HPDE6-E6E7 (cell line): ENCODE data around the gene CREG1.
A peak's percentile ranks its signal among the peaks of the same experiment; 100 is the strongest.

Experiments
- DNase-seq: peaks from one replicate; pipeline ENCODE4 v3.0.0; 2011; ENCODE audit warnings: missing footprints; ENCODE audit errors: extremely low spot score

CREG1 gene

DNA sequence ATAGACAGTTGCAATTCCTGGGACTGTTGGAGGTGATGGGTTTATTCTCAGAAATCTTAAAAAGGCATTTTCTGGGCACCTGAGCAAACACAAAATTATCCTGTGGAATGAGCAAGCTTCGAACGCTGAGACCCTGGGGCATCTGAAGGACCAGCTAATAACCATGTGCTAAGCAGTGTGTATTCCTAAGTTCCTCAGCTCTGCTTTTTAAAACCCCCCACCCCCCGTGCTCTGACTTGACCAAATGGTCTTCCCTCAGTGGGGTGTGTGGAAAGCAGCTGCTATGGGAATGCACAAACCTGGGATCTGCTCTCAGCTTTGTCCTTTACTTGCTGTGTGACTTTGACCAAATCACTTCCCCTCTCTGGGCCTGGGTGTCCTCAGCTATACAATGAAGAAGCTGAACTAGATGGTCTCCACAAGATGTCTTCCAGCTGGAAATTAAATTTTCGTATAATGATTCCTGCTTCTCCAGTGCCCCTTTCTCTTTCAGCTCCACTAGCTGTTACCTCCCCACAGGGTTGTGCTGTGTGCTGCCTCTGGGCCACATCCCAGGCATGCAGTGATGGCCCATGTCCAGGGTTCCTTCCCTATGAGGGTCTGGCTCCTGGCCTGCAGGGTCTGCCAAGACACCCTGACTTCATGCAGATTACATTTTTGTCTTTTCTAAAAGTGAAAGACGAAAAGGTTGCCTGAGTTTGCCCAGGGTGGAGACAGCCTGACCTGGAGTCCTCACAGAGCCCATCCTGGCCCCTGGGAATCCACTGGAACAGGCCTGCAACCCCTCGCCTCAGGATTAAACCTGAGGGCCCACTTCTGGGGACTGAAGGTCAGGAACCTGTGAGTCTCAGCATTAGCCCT lies 20.4 kb downstream of the CREG1 start:
- no peak for DNase-seq

DNA sequence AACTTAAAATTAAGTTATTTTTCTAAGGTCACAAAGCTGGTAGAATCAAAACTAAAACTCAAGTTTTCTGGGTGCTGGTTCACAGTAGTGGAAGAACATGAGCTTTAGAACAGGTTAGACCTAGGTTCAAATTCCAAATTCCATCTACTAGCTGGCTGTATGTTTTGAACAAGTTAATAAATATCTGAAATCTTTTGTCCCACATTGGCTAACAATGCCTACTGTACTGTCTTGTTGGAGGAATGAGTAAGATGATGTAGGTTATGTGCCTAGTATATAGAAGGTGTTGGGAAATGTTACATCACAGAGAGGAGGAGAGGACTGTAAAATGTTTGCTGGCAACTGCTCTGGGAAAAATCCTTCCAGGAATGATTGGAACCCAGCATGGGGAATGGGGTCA lies 21.2 kb downstream of the CREG1 start:
- DNase-seq: no peak

DNA sequence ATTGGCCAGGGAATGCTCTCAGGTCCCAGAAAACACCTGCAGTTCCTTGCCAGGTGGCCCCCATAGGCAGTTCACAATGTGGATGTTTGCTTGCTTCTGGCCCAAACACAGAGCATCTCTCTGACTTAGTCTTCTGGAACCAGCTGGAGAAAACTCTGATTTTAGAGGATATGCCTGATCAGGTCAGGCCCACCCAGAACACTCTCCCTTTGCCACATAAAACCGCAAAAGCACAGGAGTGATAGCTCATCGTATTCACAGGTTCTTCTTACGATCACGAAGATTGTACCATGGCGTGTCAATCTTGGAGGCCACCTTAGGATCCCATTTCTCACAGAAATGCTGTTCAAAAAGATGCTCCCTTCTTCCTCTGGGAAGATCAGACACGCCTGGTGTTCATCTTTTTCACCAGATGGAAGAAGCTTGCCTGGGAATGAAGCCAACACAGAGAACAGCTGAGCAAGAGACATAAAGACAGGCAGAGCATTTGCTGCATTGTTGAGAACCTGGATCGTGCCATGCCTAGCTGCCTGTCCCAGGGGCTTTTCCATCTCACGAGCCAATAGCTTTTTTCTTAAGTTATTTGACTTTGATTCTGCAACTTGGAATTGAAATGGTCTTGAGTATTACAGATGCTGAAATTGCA lies 23.6 kb downstream of the CREG1 start:
- no peak for DNase-seq

DNA sequence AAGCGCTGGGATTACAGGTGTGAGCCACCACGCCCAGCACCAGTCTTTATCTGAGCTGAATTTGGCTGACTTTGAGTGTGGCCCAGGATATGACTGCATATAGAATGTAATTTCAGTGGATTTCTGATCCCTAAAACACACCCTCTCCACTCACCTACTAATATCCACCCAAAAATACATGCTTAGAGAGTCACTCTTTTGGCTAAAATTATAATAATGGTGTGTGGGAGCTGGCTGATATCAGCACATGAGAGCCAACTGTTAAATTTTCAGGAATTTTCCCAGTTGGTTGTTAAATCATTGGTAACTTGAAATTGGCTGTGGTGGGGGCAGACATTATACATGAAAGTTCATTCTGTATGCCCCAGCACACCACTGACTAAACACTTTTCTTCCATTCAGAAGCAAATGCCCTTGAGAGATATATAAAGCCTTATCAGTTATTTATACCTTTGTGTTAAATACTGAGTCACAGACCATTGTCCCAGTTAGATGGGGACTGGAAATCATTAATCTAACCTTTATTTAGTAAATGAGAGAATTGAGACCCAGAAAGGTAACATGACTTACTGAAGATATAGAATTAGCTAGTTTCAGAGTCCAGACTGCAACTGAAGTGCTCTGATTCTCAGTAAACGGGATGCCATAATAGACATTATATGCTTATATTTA lies 25.4 kb downstream of the CREG1 start:
- no peak for DNase-seq

DNA sequence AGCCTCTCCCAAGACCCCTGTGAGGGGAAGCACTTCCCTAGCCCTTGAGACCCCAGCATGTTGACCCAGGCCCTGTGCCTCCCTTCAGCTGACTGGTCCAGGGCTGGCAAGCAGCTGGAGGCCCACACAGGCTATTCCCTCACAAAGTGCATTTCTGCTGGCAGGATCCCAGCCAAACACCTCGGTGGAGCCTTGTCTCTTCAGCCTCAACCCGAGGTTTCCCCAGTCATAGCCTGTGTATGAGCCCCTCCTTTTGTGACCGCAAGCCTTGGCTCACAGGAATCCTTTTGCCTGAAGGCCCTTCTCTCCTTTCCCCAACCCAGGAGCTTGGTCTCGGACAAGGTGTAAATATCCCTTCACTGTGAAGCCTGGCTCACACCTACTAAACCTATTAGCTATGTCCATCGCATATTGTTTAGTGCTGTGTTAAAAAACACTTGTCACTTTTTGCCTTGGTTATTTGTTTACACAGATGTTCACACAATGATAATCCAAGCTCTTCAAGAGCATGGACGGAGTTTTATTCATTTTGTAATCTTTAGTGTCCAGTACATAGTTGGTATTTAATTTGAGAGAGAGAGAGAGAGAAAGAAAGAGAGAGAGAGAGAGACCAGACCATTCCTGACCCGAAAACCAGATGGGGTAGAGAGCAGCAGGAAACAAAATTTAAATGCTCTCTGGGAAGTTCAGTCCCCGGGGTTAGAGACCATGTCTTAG lies 26.7 kb downstream of the CREG1 start:
- no peak for DNase-seq

DNA sequence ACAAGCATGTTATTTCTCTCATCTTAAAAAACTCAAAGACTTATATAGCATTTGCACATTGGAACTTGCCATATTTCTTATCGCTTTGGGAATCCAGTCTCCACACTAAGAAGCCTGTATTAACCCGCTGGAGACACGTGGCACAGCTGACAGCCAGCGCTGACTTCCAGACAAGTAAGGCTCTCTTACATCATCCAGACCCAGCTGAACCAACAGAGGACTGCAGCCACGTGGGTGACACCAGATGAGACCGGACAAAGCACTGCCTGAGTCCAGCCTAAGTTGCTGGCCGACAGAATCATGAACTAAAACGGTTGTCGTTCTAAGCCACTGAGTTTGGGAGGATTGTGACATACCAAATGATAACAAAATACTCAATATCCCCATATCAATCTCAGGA lies 28.9 kb downstream of the CREG1 start:
- DNase-seq: no peak

DNA sequence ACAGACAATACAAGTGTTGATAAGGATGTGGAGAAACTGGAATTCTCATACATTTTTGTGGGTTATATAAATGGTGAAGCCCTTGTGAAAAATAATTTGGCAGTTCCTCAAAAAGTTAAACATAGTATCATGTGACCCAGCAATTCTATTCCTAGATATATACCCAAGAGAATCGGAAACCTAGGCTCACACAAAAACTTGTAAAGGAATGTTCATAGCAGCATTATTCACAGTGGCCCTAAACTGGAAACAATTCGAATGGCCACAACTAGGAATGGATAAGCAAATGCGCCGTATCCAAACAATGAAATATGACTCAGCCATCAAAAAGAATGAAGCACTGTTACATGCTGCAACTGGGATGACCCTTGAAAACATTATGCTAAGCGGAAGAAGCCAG lies 31.3 kb downstream of the CREG1 start:
- no peak for DNase-seq

DNA sequence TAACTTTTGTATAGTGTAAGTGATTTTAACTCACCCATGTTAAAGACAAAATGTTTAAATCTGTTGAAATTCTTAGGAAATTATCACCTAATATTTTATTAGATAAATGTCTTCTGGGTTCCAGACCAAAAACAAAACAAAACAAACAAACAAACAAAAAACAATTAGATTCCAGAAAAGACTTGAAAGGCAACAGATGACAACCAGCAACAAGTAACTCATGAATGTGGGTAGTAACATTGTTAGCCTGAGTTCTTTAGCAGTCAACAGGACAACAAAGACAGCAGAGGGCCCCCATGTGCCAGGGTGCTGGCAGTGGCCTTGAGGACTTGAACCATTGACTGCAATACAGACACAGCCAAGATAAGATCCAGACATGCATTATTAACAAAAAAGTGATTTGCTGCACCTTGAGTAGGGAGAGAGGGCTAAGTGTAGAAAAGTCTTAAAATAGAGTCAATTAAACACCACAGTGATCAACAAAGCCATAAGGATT lies 32.8 kb downstream of the CREG1 start:
- no peak for DNase-seq

DNA sequence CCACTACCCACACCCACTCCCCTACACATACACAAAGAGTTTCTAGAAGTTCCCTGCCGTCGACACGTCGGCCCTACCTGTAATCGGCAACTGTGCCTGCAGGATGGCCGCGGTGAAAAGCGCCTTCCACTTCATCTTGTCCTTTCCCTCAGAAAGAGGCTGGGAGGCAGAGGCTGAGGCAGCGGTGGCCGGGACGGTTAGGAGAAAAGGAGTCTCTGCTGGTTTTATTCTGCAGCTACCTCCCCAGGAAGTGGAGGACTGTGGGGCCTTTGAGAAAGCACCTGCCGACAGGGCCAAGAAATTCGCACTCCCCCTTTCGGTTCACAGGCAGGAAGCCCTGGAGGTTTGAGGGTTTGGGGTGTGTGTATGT lies 35.2 kb downstream of the CREG1 start, which contains the start of gene CD247:
CD247 (minus strand) TSS at position 199 of the 370 bp plus-strand sequence; CDS start at position 135, 64 bp downstream.
- DNase-seq: no peak

DNA sequence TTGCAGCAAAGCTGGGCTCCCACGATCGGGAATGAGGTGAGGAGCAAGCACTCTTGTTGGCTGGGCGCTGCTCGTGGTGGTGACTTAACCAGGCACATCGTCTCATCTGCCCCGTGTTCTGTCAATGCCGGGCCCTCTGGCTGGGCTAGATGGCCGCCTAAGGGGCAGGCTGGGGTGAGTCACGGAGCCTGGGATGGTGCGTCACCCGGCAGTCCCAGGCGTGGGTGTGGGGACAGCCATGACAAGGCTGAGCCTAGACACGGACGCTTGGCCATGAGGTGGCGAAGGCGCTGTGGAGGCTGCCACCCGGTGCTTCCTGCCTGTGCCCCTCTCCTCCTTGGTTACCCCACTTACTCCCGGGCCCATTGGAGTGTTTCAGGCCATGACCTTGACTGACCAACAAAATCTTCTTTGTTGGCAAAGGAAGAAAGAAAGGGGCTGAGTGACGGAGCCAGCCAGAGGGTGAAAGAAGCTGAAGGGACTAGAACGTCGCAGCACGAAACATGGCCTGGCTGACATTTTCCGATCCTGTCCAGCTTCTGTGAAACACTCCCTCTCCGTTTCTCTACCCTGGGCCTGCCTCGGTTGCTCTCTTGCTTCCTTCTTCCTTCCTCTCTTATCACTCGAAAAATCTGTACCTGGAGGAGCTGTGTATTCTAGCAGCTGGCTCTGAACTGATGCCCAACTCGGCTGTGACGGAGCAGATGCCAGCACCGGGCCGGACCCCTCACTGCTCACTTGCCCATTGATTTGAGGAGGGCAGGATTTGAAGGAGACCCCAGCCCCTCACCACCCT lies 35.8 kb downstream of the CREG1 start:
- DNase-seq: peak; percentile 73

DNA sequence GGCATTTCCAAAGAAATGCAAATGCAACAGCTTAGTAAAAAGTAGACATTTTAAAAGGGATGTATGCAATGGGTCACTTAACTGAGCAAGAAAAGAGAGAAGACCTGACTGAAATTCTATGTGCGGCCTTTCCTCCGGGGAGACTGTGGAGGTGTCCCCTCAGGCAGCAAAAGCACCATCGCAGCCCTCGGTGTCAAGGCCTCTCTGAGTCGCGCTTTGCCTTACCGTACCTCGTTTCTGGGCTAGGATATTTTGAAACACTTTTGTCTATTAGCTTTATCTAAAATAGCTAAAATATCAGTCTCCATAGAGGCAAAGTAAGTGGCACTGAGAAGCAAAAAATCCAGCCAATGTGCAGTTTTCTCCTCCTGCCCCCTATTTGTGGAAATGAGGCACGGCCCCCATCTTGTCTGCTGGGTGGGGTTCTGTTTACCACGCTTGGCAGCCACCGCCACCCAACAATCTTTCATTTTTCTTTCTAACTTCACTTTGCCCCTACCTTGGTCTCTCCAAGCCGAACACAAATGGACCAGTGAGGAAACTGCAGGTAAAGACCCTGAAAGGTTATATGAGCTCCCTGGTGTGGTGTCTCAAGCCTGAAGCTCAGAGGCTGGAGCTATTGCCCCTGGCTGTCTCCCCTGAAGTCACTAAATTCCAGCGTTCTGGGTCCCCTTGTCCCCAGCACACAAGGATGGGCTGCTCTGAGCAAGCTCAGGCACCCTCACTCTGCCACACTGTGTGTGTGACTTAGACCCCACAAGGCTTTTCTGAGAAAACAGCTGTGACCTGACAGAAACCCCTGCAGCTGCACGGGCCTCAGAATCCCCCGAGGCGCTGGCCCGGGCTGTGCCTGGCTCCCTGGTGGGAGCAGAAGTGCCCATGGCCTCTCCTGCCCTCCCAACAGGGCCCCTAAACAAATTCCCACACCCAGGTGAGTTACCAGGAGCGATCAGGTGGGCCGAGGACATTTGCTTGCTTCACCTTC lies 36.9 kb downstream of the CREG1 start:
- no peak for DNase-seq

DNA sequence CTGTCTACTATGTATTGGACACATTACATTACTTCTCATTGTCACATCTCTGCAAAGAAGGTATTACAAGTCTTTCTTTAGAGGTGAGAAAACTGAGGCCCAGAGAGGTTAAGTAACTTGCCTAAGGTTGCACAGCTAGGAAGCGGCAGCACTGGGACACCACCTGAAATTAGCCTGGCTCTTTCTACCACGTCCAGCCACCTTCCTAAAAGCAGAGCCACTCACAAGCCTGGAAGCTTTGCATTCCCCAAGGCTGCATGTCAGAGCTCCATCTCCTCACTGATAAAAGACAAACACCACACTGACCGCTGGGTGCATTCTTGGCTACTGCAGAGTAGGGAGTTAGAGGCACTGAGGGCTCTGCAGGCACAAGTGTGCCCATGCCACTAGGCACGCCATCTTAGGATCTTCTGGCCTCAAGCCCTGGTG lies 37.7 kb downstream of the CREG1 start:
- no peak for DNase-seq

DNA sequence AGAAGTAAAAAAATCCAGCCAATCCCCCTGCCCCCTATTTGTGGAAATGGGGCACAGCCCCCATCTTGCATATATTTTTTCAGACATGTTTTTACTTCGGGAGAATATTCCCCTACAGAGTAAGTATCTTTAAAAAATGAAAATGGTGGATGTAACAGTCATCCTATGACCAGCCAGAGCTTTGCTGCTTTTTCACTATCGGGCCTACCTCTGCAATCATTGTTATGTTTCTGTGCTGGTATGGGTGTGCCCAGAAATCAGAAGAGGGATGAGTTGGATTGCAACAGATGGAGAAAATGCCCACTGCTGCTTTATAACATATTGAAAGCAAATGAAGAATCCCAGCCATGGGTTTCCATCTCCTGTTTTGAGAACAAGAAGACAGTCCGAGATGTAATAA lies 38.1 kb downstream of the CREG1 start:
- DNase-seq: no peak

DNA sequence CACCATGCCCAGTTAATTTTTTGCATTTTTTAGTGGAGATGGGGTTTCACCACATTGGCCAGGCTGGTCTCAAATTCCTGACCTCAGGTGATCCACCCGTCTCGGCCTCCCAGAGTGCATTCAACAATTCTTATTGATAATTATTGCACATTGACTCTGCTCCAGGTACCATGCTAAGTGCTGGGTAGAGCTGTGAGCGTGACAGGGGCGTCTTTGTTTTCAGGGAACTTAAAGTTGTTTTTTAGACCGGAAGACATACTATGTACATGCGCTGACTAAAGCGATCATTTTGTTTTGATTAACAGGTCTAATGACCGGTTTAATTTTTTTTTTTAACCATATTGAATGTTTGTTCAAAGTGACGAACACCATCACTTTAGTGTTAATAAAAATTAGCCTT lies 39.3 kb downstream of the CREG1 start:
- DNase-seq: no peak

DNA sequence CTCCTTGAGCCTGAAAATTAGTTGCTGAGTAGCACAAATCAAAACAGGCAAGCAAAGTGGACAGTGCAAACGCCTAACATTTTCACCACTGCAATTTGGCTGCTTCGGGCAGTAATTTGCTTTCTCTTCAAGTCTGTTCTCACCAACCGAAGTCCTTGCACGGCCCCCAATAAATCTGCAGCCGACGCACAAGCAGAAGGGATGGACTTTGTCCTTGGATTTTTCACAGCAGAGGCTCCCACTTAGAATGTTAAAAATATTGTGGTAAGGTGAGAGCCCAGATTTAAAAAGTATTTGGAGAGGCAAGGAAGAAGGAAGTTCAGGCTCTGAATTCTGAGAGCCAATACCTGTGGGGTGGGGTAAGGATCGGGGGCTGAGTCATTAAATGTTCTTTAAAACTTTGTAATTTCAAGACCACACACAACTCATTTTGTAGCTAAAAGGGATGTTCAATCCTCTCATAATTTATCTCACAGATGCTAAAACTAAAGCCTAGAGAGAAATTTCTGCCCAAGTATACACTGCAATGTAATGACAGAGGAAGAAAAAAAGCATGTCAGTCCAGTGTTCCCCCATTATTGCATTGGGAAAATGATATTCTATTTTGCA lies 41.4 kb downstream of the CREG1 start:
- no peak for DNase-seq

DNA sequence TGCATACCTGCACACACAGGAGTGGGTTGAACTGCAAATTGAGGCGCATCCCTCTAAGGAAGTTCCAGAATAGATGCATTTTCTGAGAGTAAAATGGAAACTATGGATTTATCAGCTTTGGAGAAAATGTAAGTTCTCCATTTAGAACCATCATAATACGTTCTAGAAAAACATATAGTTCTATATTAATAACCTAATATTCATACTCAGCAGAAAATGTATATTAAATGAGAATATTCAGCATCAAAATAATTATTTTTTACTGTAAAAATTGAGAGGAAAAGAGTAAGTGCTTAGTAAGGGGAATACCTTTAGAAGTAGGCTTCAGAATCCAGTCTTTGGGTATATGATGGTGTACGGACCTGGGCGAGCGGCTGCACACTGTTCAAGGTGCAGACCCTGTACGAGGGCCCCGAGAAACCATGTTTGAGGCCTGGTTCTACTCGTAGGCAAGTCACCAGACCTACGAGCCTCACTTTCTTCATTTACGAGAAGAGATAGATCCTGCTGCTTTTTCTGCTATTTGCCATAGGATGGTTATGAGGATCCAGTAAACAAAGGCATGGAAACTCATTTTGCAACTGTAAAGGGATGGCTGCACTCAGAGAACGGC lies 42.1 kb downstream of the CREG1 start:
- DNase-seq: no peak

DNA sequence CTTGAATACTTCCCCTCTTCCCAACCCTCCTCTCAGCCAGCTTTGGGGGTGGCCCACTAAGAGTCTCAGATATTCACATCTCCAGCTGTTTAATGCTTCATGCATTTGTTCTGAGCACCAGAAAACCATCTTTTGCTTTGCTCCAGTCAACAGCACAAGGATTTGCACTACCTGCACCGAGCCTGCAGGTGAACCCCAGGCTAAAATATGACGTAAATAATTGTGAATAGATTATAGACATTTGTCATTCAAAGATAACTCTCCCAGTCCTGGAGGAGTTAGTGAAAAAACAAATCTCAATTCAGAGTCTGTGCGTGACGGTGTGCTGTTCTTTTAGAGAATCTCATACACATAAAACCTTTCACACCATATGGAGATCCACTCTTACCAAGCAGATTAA lies 42.7 kb downstream of the CREG1 start:
- DNase-seq: no peak

DNA sequence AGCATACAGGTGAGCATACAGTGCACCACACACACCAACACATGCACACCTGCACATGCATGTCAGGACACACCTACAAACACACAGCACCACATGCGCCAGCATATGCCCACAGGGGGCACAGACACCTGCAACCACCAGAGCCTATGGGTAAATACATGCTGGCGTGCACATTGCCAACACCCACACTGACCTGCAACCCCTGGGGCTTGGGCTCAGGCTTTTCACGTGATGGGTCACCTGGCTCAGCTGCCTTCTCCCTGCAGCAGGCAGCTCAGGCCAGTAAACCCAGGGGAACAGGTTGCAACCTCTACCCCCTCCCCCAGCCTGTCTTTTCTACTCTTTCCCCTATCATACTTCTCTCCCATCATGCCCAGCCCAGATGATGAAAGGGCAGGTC lies 43.3 kb downstream of the CREG1 start:
- no peak for DNase-seq

DNA sequence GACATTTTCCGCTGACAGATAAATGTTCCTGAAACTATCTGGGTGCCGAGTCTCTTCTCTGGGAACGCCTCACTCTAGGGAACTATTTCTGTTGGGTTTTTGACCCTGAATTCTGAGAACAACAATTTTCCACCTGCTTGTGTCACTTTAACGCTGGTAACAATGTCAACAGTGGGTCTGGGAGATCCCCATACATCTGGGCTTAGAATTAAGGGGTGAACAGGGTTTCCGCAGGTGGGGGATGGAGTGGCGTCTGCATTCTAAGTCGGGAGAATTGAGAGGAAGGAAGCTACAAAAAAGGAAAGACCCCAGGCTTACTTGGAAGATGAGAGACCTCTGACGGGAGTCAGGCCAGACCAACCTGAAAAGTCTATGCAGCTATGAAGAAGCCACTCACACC lies 44.0 kb downstream of the CREG1 start:
- DNase-seq: no peak
